BJ (cell line): Measurements from ENCODE around the gene TMEM247. TPM values are rescaled to one million over a fixed set of nuclear protein-coding genes. Genes with fewer than 3 reads are reported as not detected.

Experiments
- CTCF ChIA-PET: fragments of 350-600 bp; formaldehyde crosslinking; extraction: SDS; loops from one replicate; lab custom pipeline; 2021; ENCODE audit warnings: antibody characterized with exemption, inconsistent platforms; lab: Yijun Ruan, JAX
- POLR2A ChIA-PET: fragments of 300-600 bp; sonication (Branson Sonifier 250); formaldehyde crosslinking; extraction: SDS; loops from one replicate; lab custom pipeline; 2021; ENCODE audit warnings: antibody characterized with exemption; lab: Charles Lee
- DNase-seq: peaks from one replicate; pipeline ENCODE4 v3.0.0-alpha.2; 2011; ENCODE audit warnings: low read depth
- H3K27me3 ChIP-seq: 2 replicates; pipeline ENCODE4 v1.6.0; 2011; ENCODE audit warnings: low read length; ENCODE audit not compliant: control insufficient read depth, insufficient read depth
- H3K36me3 ChIP-seq: 2 replicates; pipeline ENCODE4 v1.5.1; 2011; ENCODE audit warnings: low read length; ENCODE audit not compliant: control insufficient read depth, insufficient read depth
- H3K4me3 ChIP-seq: 2 replicates; pipeline ENCODE4 v1.5.1; 2011; ENCODE audit warnings: low read depth, mild to moderate bottlenecking, control low read depth, low read length
- CTCF ChIP-seq: IDR thresholded peaks from 2 replicates; pipeline ENCODE4 v1.5.1; 2011; ENCODE audit warnings: low read depth, mild to moderate bottlenecking, control low read depth, inconsistent platforms, low read length, moderate library complexity; ENCODE audit not compliant: insufficient read depth
- polyA plus RNA-seq: library from polyadenylated mRNA; depleted of rRNA; stranded (reverse); fragments of >200 nt; gene quantifications from 2 replicates; pipeline ENCODE4 v1.2.3, GENCODE V29; 2011

Gene TMEM247
- polyA plus RNA-seq, 1 experiment: not detected

DNA sequence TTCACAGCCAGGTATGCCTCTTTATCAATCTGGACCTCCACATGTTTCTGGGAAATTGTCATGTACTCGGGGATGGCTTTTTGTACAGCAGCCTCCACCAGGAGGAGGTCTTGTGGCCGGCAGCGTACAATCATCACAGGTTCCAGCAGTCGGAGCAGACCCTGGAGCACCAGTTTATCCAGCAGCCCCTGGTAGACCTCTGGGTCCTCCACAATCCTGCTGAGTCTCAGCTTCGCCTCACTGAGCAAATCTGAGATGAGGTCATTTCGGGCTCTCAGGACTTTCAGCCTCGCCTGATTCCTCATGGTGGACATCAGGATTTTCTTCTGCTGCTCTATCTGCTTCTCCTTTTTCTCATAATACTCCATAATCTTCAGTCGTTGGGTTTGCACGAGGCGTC is 32.8 kb downstream of the TMEM247 start:
- Histone ChIP-seq H3K4me3 (no peak overlapping the region), H3K36me3 (no peaks in the 10 kb centered on the region), H3K27me3 (no peaks in the 10 kb centered on the region)
- POLR2A ChIA-PET: no interaction called here
- CTCF ChIA-PET: no interaction called here
- TF ChIP-seq CTCF: no peak
- DNase-seq: no peak

- Histone ChIP-seq H3K36me3 (no peaks in the 10 kb centered on the region), H3K27me3 (no peaks in the 10 kb centered on the region), H3K4me3 (no peak overlapping the region)
- CTCF ChIA-PET: interaction anchor here (1.5 to 1.8 kb wide), 2 partner anchors 20 to 88 kb away, joined by 4 read pairs; no protein-coding TSS in a partner anchor
- DNase-seq: no peak
- POLR2A ChIA-PET: no interaction called here
- TF ChIP-seq CTCF: no peak
Observed at GRCh38 chr2:46514738-46515137, 35.4 kb downstream of the TMEM247 start.

- no peaks in the 10 kb centered on the region for H3K27me3 ChIP-seq
- ChIA-PET CTCF (no interaction called here), POLR2A (no interaction called here)
- no peak for TF ChIP-seq CTCF
- DNase-seq: no peak
- H3K4me3 ChIP-seq: no peak overlapping the region
- no peaks in the 10 kb centered on the region for H3K36me3 ChIP-seq
Observed at GRCh38 chr2:46517485-46517884, 38.1 kb downstream of the TMEM247 start.

- ChIA-PET POLR2A (interaction anchor here (0.6 kb wide), 1 partner anchor 11 kb away, joined by 4 read pairs; no protein-coding TSS in a partner anchor), CTCF (interaction anchor here (1.1 kb wide), 1 partner anchor 526 kb away, joined by 3 read pairs; no protein-coding TSS in a partner anchor)
- no peak for TF ChIP-seq CTCF
- H3K4me3 ChIP-seq: no peak overlapping the region
- no peaks in the 10 kb centered on the region for H3K27me3 ChIP-seq
- no peaks in the 10 kb centered on the region for H3K36me3 ChIP-seq
- DNase-seq: no peak
Observed at GRCh38 chr2:46518861-46519260, 39.5 kb downstream of the TMEM247 start.

DNA sequence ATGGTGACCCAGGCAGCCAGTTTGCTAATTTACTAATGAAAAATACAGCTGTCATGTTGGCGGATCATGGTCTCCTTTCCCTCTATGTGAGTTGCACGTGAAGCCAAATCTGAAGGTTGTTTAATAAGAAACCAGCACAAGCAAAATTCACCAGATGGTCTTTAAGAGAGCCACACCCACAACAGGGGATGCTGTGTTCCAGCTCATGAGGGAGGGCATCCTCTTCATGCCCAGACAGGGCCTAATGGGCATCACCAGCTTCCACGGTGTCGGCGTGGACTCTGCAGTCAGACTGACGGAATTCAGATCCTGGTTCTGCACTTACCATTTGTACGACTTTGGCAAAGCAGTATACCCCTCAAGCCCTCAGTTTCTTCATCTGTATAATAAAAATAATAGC is 39.9 kb downstream of the TMEM247 start:
- Histone ChIP-seq H3K4me3 (no peak overlapping the region), H3K27me3 (no peaks in the 10 kb centered on the region), H3K36me3 (no peaks in the 10 kb centered on the region)
- POLR2A ChIA-PET: interaction anchor here (0.6 kb wide), 1 partner anchor 12 kb away, joined by 4 read pairs; no protein-coding TSS in a partner anchor
- CTCF ChIA-PET: interaction anchor here (1.1 kb wide), 1 partner anchor 527 kb away, joined by 3 read pairs; no protein-coding TSS in a partner anchor
- no peak for DNase-seq
- no peak for TF ChIP-seq CTCF
